B cell (primary cell): Measurements from ENCODE around the gene SMIM45.

ENCODE experiments used
- CTCF ChIP-seq: fragments of 200-600 bp; IDR thresholded peaks from one replicate; pipeline ENCODE4 v1.8.0; 2022; ENCODE audit warnings: antibody characterized with exemption, mild to moderate bottlenecking
- EZH2 ChIP-seq: IDR thresholded peaks from 2 replicates; pipeline ENCODE4 v1.6.1; 2012; ENCODE audit warnings: borderline replicate concordance, low read depth, mild to moderate bottlenecking, moderate library complexity, low read length; ENCODE audit not compliant: insufficient read depth, poor library complexity, severe bottlenecking

- TF ChIP-seq CTCF (no peak), EZH2 (no peak)
These were observed 38.8 kb upstream of the SMIM45 start for GRCh38 chr22:41913040-41913719.
